NCI-H2227 treated with DMSO at 0.1 percent for 48 hours (cell line): ENCODE measurements around the gene PRXL2C.

Source experiments
- DNase-seq: peaks from one replicate; lab custom pipeline; 2025; lab: John Stamatoyannopoulos, UW

PRXL2C gene

DNA sequence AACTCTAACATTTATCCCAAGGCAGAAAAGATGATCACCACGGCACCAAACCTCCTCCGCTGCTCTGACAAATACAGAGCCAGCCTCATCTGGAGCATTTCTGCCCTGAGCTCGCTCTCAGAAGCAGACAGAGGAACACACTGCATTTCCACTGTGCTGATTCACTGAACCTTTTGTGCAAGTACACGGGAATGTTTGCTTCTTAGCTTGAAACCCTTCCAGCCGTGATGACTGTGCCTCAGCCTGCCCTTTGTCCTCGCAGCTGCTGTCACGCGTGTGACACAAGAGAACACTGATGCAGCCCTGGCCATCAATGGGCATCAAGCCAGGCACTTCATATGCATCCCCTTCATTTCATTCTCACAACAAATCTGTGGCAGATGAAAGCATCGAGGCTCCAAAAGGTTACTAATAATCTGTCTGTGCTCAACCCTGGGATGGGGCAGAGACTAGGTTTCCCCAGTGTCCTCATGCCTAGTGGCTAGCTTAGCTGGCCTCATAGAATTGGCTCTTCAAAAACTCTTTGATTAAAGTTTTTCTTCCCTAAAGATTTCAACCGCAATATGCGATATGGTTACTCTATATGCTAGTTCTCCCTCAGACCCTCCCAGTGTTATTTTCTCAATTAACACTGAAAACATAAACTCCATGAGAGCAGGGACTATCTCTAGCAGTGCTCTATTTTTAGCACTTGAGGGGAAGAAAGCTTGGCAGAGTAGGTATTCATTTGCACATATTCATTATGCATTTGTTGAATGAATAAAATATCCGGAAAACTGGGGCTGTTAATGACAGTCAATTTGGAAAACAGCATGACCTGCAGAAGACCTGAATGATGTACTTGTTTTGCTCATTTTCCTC lies 42.8 kb downstream of the PRXL2C start:
- DNase-seq: no peak

DNA sequence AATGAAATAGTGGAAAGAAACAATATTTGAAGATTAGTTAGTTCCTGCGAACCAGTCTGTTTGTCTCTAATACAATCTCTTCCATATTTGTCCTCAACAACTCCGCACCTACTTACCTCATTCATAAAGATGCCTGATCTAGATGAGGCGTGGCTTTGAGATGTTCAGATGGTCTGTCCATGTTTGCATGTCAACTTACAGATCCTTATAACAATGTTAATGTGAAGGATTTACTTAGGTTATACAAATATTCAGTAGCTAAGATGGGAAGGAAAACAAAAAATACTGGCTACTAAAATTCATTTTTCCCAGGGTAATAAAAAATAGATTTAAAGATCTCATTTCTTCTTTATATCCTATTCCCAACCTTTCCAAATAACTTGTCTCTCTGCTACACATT lies 43.8 kb downstream of the PRXL2C start:
- DNase-seq: no peak

DNA sequence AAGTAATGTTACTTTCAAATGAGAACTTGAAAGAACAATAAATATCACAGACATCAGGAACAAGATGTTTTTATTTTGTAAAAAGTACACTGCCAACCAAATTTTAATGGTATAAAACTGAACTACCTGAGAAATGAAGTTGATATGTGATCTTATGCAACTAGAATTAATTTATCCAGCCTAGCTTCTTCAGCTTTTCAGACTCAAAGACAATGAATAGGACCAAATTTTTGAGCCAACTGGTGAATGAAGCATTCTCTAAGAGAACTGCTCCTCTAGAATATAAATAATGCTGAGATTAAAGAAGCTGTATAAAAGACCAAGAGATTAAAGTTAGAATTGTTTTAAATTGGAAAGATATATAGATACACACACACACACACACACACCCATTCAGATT lies 45.4 kb downstream of the PRXL2C start:
- DNase-seq: no peak

DNA sequence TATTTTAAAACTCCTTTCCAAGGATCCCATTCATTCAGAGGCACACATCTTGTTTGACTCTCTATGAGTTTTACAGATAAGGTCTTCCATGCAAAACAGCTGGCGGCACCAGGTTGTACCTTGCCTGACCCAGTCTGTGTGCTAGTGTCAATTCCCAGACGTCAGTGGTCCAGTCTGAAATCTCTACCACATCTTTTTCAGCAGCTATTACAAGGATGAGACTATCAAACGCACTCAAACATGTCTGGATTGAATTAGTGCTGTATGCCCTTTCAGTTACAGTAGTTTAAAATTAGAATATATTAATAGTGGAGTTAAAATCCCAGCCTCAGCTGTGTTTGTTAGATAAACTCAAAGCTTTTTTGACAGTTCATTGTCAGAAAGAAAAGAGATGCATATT lies 47.1 kb downstream of the PRXL2C start:
- no peak for DNase-seq

DNA sequence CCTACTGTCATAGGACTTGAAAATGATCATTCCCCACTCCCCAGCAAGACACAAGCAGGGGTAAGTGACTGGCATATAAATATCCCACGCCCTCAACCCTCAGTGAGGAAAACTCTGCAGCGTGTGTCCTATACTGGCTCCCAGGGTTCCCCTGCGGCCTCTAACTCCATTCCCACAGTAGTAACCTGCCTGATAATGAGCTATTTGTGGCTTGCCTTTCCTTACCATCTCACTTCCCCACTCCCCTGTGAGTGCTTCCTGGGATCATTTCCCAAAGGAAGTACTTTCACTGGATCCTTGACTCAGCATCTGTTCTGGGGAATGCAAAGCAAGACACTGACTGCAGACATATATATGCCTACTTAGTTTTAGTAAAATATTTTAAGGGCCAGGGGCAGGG lies 49.8 kb downstream of the PRXL2C start:
- no peak for DNase-seq

DNA sequence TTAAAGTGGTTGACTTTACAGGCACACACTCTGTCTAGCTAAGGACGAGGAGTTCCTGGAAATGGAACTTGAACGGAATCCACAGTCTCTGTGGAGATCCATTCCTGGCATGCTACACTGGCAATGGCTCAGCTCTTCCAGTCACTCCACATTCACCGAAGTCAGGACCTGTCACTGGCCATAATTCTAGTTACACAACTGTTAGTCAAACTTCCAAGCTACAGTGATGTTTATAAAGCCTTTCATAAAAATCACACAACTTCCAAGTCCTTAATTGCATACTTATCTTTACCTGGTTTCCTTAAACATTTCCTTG lies 51.2 kb downstream of the PRXL2C start:
- no peak for DNase-seq

DNA sequence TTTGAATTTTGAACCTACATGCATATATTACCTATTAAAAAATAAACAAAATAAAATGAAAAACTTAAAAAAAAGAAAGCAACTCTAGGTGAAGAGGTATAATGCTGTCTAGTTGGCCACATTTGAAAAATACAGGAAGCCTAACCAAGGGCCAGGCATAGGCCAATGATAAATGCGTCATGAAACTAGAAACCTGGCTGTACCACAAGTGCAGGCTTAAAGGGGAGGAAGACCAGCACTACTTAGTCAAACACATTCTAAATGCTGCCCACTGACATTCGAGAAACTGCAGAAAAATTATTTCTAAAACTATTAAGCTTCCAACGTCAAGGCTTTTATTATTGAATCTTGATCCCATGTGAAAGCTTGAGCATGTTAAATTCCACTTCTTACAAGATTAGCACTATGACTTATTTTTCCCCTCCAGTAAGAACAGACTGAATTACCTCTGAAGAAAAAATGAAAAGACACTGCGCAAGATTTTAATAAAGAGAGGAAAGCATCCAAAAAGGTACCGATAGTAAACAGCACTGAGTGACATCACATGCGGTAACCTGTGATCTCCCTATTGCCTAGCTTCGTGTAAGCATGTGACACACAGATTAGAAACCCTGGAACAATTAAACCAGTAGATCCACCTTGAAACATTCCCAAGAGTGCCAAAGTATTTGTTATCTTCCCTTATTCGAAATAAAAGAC lies 51.7 kb downstream of the PRXL2C start:
- DNase-seq: no peak

DNA sequence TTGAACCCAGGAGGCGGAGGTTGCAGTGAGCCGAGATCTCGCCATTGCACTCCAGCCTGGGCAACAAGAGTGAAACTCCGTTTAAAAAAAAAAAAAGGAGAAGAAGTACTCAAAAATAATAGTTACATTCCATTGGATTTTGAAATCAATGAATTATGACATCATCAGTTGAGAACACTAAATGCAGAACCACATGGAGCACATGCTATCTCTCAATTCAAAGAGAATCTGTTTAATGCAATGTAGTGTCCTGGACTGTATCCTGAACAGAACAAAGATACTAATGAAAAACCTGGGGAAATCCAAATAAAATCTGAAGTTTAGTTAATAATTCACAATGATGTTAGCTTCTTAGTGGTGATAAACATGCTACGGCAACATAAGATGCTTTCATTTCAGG lies 55.8 kb downstream of the PRXL2C start:
- DNase-seq: no peak

DNA sequence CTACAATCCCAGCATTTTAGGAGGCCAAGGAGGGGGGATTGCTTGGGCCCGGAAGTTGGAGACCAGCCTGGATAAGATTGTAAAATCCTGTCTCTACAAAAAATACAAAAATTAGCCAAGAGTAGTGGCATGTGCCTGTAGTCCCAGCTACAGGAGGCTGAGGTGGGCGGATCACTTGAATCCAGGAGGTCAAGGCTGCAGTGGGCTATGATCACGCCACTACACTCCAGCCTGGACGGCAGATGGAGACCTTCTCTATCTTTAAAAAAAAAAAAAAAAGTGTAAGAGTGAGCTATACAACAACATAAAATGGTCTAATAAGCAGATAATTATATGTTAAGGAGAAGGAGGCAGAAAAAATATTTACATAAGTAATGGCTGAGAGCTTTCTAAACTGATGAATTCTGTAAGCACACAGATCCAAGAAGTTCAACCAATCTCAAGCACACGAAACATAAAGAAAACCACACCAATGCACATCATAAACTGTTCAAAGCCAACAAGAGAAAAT lies 58.5 kb downstream of the PRXL2C start:
- no peak for DNase-seq
